OCI-LY3 (cell line): ENCODE measurements around the gene EPHB1.

ENCODE experiments used
- H2AFZ ChIP-seq: fragments of 200-600, 300-600 bp; shearing (Covaris generic); 2 replicates; pipeline ENCODE4 v1.6.0; 2014; ENCODE audit warnings: antibody characterized with exemption, low read depth, low read length
- H3K27ac ChIP-seq: fragments of 200-600, 300-600 bp; sonication (generic); 2 replicates; pipeline ENCODE4 v1.5.1; 2014; ENCODE audit warnings: mild to moderate bottlenecking, low read length, moderate library complexity, mixed read lengths
- H3K27me3 ChIP-seq: fragments of 200-600, 300-600 bp; sonication (generic); 2 replicates; pipeline ENCODE4 v1.6.1; 2014; ENCODE audit warnings: low read depth, low read length, mixed read lengths
- H3K36me3 ChIP-seq: fragments of 200-600, 300-600 bp; sonication (generic); replicated peaks from 2 replicates; pipeline ENCODE3; 2014; ENCODE audit warnings: low read depth, low read length, mixed read lengths
- H3K4me1 ChIP-seq: fragments of 300-600, 200-600 bp; sonication (generic); 2 replicates; pipeline ENCODE4 v1.6.1; 2014; ENCODE audit warnings: low read length, mixed read lengths
- H3K4me2 ChIP-seq: fragments of 200-600, 300-600 bp; sonication (generic); 2 replicates; pipeline ENCODE4 v1.6.1; 2014; ENCODE audit warnings: low read length, mixed read lengths
- H3K4me3 ChIP-seq: fragments of 300-600, 200-600 bp; sonication (generic); 2 replicates; pipeline ENCODE4 v1.5.1; 2014; ENCODE audit warnings: antibody characterized with exemption, mild to moderate bottlenecking, low read length, moderate library complexity
- H3K79me2 ChIP-seq: fragments of 300-600, 200-600 bp; shearing (Covaris generic); 2 replicates; pipeline ENCODE4 v1.6.1; 2014; ENCODE audit warnings: mild to moderate bottlenecking, low read length, mixed read lengths
- H3K9ac ChIP-seq: fragments of 300-600, 200-600 bp; shearing (Covaris generic); 2 replicates; pipeline ENCODE4 v1.6.0; 2014; ENCODE audit warnings: mild to moderate bottlenecking, low read length, moderate library complexity
- H3K9me3 ChIP-seq: fragments of 200-600, 300-600 bp; shearing (Covaris generic); 2 replicates; pipeline ENCODE4 v1.6.1; 2014; ENCODE audit warnings: low read length, mixed read lengths; ENCODE audit not compliant: insufficient read depth
- H4K20me1 ChIP-seq: fragments of 200-600, 300-600 bp; sonication (generic); 2 replicates; pipeline ENCODE4 v1.6.1; 2016; ENCODE audit warnings: low read length, mixed read lengths; ENCODE audit not compliant: insufficient read depth
- EZH2phosphoT487 ChIP-seq: fragments of 200-600 bp; shearing (Covaris generic); IDR thresholded peaks from 2 replicates; pipeline ENCODE4 v1.6.1; 2018; ENCODE audit warnings: antibody characterized with exemption, mixed run types, low read depth
- TF ChIP-seq, protein P1 (sequence below): fragments of 200-600, 300-600 bp; sonication (generic); IDR thresholded peaks from 2 replicates; pipeline ENCODE4 v1.5.1; 2014; ENCODE audit warnings: antibody characterized with exemption, low read length, low read depth

The EPHB1 gene

DNA sequence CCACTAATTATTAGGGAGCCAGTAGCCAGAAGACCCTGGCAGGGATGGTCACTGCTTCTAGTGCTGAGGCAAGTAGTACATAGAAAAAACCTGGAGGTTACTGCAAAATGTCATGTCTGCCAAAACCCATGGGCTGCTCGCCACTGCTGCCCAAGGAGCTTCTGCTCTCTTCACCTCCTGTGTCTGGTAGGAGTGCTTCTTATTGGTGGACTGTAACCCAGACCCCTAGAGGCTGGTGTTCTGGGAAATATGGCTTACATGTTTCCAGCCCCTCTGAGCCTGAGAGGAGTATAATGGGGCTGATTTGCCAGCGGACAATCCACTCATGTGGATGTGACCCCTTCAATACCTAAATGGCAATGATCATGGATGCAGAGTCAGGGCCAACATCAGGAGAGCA is 286.4 kb downstream of the EPHB1 start:
- Histone ChIP-seq H3K4me3 (no peak overlapping the region), H3K9ac (no peak overlapping the region), H3K27ac (no peak overlapping the region), H3K4me1 (no peaks in the 10 kb centered on the region), H4K20me1 (peaks cover 100% of the 10 kb centered on the region), H3K9me3 (no peaks in the 10 kb centered on the region), H3K36me3 (peaks cover 22% of the 10 kb centered on the region), H2AFZ (no peak overlapping the region), H3K4me2 (no peak overlapping the region), H3K79me2 (peaks cover 97% of the 10 kb centered on the region), H3K27me3 (no peaks in the 10 kb centered on the region)
- no peak for TF ChIP-seq EZH2phosphoT487
- TF ChIP-seq, protein P1, sequence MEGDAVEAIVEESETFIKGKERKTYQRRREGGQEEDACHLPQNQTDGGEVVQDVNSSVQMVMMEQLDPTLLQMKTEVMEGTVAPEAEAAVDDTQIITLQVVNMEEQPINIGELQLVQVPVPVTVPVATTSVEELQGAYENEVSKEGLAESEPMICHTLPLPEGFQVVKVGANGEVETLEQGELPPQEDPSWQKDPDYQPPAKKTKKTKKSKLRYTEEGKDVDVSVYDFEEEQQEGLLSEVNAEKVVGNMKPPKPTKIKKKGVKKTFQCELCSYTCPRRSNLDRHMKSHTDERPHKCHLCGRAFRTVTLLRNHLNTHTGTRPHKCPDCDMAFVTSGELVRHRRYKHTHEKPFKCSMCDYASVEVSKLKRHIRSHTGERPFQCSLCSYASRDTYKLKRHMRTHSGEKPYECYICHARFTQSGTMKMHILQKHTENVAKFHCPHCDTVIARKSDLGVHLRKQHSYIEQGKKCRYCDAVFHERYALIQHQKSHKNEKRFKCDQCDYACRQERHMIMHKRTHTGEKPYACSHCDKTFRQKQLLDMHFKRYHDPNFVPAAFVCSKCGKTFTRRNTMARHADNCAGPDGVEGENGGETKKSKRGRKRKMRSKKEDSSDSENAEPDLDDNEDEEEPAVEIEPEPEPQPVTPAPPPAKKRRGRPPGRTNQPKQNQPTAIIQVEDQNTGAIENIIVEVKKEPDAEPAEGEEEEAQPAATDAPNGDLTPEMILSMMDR: no peak

DNA sequence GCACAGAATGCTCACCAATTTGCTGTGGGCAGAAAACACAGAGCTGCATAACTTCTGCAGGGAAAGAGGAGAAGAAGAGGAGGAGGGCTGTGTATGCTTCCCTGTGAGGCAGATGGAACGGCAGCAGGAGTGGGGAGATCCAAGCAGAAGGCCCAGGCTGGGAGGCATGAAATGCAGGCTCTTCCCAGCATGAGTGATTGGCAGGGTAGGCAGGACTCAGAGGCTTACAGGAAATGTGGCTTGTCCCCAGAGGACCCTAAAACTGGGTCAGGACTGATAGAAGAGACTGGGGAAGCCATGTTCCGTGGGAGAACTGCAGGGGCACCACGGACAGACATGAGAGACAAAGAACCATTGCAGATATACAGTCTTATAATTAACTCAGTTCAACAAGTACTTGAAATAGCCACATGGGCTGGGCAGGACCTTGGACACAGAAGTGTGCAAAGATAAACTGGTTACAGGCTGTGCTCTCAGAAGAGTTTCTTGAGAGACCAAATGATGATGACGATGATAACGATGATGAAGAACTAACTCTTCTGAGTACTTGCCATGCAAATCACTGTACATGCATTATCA is 286.9 kb downstream of the EPHB1 start:
- Histone ChIP-seq H3K27me3 (no peaks in the 10 kb centered on the region), H3K4me2 (no peak overlapping the region), H2AFZ (no peak overlapping the region), H3K4me1 (no peaks in the 10 kb centered on the region), H4K20me1 (peaks cover 100% of the 10 kb centered on the region), H3K36me3 (peaks cover 22% of the 10 kb centered on the region), H3K4me3 (no peak overlapping the region), H3K79me2 (peaks cover 97% of the 10 kb centered on the region), H3K9ac (no peak overlapping the region), H3K9me3 (no peaks in the 10 kb centered on the region), H3K27ac (no peak overlapping the region)
- TF ChIP-seq, protein P1: no peak
- no peak for TF ChIP-seq EZH2phosphoT487

DNA sequence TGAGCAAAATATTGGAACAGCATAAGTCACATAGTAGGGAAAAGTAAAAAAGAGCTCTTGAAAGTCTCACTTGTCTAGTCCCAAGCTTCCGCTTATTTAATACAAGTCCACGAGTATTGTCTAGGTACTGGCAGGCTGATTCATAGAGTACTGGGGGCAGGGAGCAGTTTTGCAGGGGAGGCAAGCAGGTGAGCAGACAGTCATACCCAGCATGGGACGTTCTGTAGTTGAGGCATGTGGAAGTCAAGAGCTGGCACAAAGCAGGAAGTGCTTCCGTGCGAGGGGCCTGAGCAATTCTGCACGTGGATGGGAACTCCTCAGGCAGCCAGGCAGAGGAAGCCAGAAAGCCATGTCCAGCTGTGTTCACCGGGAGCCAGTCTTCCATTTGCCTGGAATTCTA is 287.6 kb downstream of the EPHB1 start:
- Histone ChIP-seq H3K9ac (no peak overlapping the region), H3K27ac (no peak overlapping the region), H3K4me1 (no peaks in the 10 kb centered on the region), H3K27me3 (no peaks in the 10 kb centered on the region), H3K4me3 (no peak overlapping the region), H3K4me2 (no peak overlapping the region), H3K36me3 (peaks cover 16% of the 10 kb centered on the region), H3K9me3 (no peaks in the 10 kb centered on the region), H2AFZ (no peak overlapping the region), H3K79me2 (peaks cover 97% of the 10 kb centered on the region), H4K20me1 (peaks cover 100% of the 10 kb centered on the region)
- no peak for TF ChIP-seq EZH2phosphoT487
- TF ChIP-seq, protein P1: no peak

DNA sequence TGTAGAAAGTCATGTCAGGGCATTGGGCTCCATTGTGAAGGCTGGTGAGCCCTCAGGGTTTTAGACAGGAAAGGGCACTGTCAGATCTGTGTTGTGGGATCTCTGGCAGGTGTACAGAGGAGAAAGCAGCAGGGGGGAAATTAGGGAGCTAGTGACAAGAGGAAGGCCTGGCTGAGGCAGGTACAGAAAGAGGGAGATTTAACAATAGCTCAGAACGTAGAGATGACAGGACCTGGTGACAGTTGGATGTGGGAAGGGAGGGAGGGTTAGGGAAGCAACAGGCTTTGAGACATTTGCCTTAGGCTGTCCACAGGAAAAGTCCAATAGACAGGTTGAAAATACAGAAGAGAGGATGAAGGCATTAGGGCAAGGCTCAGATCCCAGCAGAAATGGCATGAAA is 288.1 kb downstream of the EPHB1 start:
- H3K27ac ChIP-seq: no peak overlapping the region
- no peak overlapping the region for H2AFZ ChIP-seq
- no peaks in the 10 kb centered on the region for H3K27me3 ChIP-seq
- no peak overlapping the region for H3K4me2 ChIP-seq
- no peak overlapping the region for H3K9ac ChIP-seq
- H4K20me1 ChIP-seq: peaks cover 100% of the 10 kb centered on the region
- peaks cover 16% of the 10 kb centered on the region for H3K36me3 ChIP-seq
- no peak overlapping the region for H3K4me3 ChIP-seq
- TF ChIP-seq, protein P1: no peak
- TF ChIP-seq EZH2phosphoT487: no peak
- H3K4me1 ChIP-seq: no peaks in the 10 kb centered on the region
- no peaks in the 10 kb centered on the region for H3K9me3 ChIP-seq
- H3K79me2 ChIP-seq: peaks cover 97% of the 10 kb centered on the region
